ENCODE data around the gene FKBP6.
"Not testable (repeated sequence)": the region's sequence is repeated elsewhere in the genome, so short reads cannot be mapped to it uniquely, and the experiment has no call there.

GRCh38 chr7:73301108-73301507 lies 26.9 kb upstream of the FKBP6 start:
- TF ChIP-seq CTCF (conservative IDR thresholded peaks at IDR 0.05; ENCODE audit: low read depth, low read length); EZH2 (IDR thresholded peaks at IDR 0.05; ENCODE audit: borderline replicate concordance, low read depth, low read length, poor library complexity, severe bottlenecking): not testable (repeated sequence)

Data from A673 (cell line).